Spleen (tissue), 11 donors: ENCODE measurements around the gene DLG2. TPM values are rescaled to one million over a fixed set of nuclear protein-coding genes. Genes with fewer than 3 reads are reported as not detected.

ENCODE experiments used
- DNase-seq: peaks from one replicate; pipeline ENCODE4 v3.0.0-alpha.2; 2020
- H3K27ac ChIP-seq, 8 donors: fragments of 200-600 bp; sonication (generic) in 7 of 8; 1 replicate in 4 of 8; 2 replicates in 4 of 8; pipeline versions ENCODE4 v1.5.0 to v1.8.0; 2016 to 2021; ENCODE audit warnings: inconsistent platforms in 4 of 8, mild to moderate bottlenecking in 4 of 8, moderate library complexity in 1 of 8
- H3K27me3 ChIP-seq, 7 donors: fragments of 200-600 bp; sonication (generic) in 6 of 7; replicated peaks in 1 of 7; 1 replicate in 4 of 7; 2 replicates in 3 of 7; pipeline versions ENCODE4 v1.5.0 to v1.8.0; 2016 to 2021; ENCODE audit warnings: inconsistent platforms in 3 of 7, mild to moderate bottlenecking in 1 of 7
- H3K36me3 ChIP-seq, 6 donors: fragments of 200-600 bp; sonication (generic) in 5 of 6; 1 replicate in 4 of 6; 2 replicates in 2 of 6; pipeline versions ENCODE4 v1.5.0 to v1.8.0; 2016 to 2021; ENCODE audit warnings: inconsistent platforms in 2 of 6
- H3K4me1 ChIP-seq, 6 donors: fragments of 200-600 bp; sonication (generic) in 5 of 6; 1 replicate in 3 of 6; 2 replicates in 3 of 6; pipeline versions ENCODE4 v1.5.0 to v1.8.0; 2016 to 2021; ENCODE audit warnings: inconsistent platforms in 3 of 6
- H3K4me3 ChIP-seq, 8 donors: fragments of 200-600 bp; sonication (generic) in 7 of 8; 1 replicate in 4 of 8; 2 replicates in 4 of 8; pipeline versions ENCODE4 v1.5.0 to v1.8.0; 2016 to 2021; ENCODE audit warnings: inconsistent platforms in 4 of 8, mild to moderate bottlenecking in 4 of 8, moderate library complexity in 2 of 8
- H3K9me3 ChIP-seq, 8 donors: fragments of 200-600 bp; sonication (generic) in 7 of 8; 1 replicate in 4 of 8; 2 replicates in 4 of 8; pipeline versions ENCODE4 v1.5.0 to v1.8.0; 2016 to 2021; ENCODE audit warnings: inconsistent platforms in 4 of 8
- POLR2A ChIP-seq, 3 donors: fragments of 450-650 bp; IDR thresholded peaks; one replicate each; pipeline ENCODE4 v1.5.1; 2017; ENCODE audit warnings: antibody characterized with exemption in 3 of 3, mild to moderate bottlenecking in 1 of 3
- POLR2AphosphoS5 ChIP-seq, 3 donors: sonication (generic); formaldehyde crosslinking; IDR thresholded peaks; one replicate each; pipeline ENCODE4 v1.5.1; 2017; ENCODE audit warnings: antibody characterized with exemption in 3 of 3
- WGBS, 5 donors: extraction: QIAGEN DNeasy Blood & Tissue Kit in 3 of 5; methylation state at CpG; one replicate each; pipeline versions ENCODE4 v1.1.5 to v1.1.7; 2013 to 2018; 5-methylcytosine and 5-hydroxymethylcytosine counted together
- intact Hi-C: fragments of 100-400 bp; cut with DNase I; formaldehyde crosslinking; loops from one replicate; pipeline ENCODE4 v1.15.0; 2023; ENCODE audit warnings: low total_unique reads
- polyA plus RNA-seq, 3 donors: library from polyadenylated mRNA; stranded (reverse); fragments of 200-250 nt; gene quantifications; one replicate each; pipeline ENCODE4 v1.2.1, GENCODE V29; 2013
- total RNA-seq, 7 donors: library from RNA; depleted of rRNA in 3 of 7; stranded (reverse); fragments of >200 nt in 3 of 7; fragmentation: NEBNext Ultra II Directional in 4 of 7; extraction: Animal tissue kit (Norgen Biotek cat#: 25700) in 4 of 7; gene quantifications; one replicate each; pipeline versions ENCODE4 v1.1.0 to v1.2.1, GENCODE V29; 2016 to 2021
- TF ChIP-seq, protein P1 (sequence below), 11 experiments: fragments of 200-600 bp in 7 of 11; fragments of 450-650 bp in 4 of 11; sonication (generic) in 4 of 11; IDR thresholded peaks in 8 of 11; conservative IDR thresholded peaks in 3 of 11; 1 replicate in 7 of 11; 2 replicates in 4 of 11; pipeline versions ENCODE4 v1.4.0 to v1.8.0; 2016 to 2021; ENCODE audit warnings: antibody characterized with exemption in 11 of 11, inconsistent platforms in 4 of 11, mild to moderate bottlenecking in 1 of 11
- donor health status: healthy with polysubstance abuse.
- donor health status: DM: no; HTN: no; CAD: no; lungs with moderate emphysema.
- donor health status: DM: no; HTN: no; CAD: no.
- donor health status: Bipolar disorder and iron deficiency.
- donor health status: healthy.
- donor health status: DM: no; HTN: no; CAD: no.
- donor health status: DM: yes; HTN: yes; CAD: no.

DLG2 gene
- total and polyA plus RNA-seq, 10 donors: 0.43 to 12.7 (median 7.9) TPM

DNA sequence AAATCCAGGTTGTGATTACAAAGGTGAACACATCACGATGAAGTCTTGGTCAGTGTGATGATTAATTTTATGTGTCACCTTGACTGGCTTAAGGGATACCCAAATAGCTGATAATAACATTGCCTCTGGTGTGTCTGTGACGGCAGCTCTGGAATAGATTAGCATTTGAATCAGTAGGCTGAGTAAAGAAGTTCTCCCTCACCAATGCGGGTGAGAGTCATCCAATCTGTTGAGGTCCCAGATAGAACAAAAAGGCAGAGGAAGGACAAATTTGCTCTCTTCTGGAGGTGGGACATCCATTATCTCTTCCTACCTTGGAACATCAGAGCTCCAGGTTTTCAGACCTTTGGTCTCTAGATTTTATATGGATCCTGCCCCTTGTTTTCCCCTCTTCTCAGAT lies 1484.7 kb downstream of the DLG2 start:
- no peaks in the 10 kb centered on the region for H3K9me3 ChIP-seq
- H3K4me3 ChIP-seq: no peak overlapping the region
- no peaks in the 10 kb centered on the region for H3K4me1 ChIP-seq
- DNase-seq: no peak
- intact Hi-C loops: no loop called here
- H3K36me3 ChIP-seq: no peaks in the 10 kb centered on the region
- H3K27ac ChIP-seq: no peak overlapping the region
- H3K27me3 ChIP-seq: no peaks in the 10 kb centered on the region
- TF ChIP-seq POLR2A (IDR thresholded peaks at IDR 0.05) (no peak), POLR2AphosphoS5 (IDR thresholded peaks at IDR 0.05) (no peak)
- TF ChIP-seq, protein P1, sequence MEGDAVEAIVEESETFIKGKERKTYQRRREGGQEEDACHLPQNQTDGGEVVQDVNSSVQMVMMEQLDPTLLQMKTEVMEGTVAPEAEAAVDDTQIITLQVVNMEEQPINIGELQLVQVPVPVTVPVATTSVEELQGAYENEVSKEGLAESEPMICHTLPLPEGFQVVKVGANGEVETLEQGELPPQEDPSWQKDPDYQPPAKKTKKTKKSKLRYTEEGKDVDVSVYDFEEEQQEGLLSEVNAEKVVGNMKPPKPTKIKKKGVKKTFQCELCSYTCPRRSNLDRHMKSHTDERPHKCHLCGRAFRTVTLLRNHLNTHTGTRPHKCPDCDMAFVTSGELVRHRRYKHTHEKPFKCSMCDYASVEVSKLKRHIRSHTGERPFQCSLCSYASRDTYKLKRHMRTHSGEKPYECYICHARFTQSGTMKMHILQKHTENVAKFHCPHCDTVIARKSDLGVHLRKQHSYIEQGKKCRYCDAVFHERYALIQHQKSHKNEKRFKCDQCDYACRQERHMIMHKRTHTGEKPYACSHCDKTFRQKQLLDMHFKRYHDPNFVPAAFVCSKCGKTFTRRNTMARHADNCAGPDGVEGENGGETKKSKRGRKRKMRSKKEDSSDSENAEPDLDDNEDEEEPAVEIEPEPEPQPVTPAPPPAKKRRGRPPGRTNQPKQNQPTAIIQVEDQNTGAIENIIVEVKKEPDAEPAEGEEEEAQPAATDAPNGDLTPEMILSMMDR (IDR thresholded peaks at IDR 0.05 in 8 of 11, conservative IDR thresholded peaks at IDR 0.05 in 3 of 11): no peak
- WGBS, 5 donors: 73 to 87% (median 79%) methylated on average over 3 of the region's 3 CpGs

DNA sequence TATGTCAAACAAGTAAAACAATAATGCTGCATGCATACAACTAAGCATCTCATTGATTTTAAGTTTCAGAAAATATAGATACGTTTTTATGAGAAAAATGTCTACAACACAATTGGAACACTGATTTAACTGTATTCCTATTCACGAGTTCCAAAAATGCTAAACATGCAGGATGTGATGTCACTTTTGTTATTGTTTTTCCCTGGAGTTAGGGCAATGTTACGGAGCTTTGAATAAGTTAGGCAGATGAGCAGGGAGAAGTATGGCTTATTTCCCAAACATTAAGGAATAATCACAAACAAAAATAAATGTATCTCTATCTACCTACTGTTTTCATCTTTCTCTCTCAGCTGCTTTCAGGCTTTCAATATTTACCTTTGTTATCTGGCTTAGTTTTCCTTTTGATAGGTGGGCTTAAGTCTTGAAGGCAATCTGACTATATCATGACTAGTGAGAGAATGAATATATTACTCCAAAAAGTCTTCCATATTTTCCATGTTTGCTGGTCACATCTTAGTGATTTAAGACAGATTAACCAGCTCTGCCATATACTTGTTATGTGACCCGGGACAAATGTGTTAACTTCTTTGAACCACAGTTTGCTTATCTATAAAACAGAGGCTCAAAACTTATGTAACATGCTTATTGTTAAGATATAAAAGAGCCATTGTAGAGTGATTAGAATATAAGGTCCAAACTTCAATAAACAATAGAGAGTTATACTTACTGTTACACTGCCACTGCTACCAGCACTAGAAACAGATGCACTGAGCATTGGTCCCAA lies 1486.6 kb downstream of the DLG2 start:
- no peak overlapping the region for H3K27ac ChIP-seq
- no peak for DNase-seq
- intact Hi-C loops: no loop called here
- no peaks in the 10 kb centered on the region for H3K4me1 ChIP-seq
- no peaks in the 10 kb centered on the region for H3K9me3 ChIP-seq
- no peaks in the 10 kb centered on the region for H3K36me3 ChIP-seq
- WGBS, 5 donors: 51 to 63% (median 61%) methylated on average over 4 of the region's 4 CpGs
- H3K27me3 ChIP-seq: no peaks in the 10 kb centered on the region
- no peak overlapping the region for H3K4me3 ChIP-seq
- no peak for TF ChIP-seq POLR2A (IDR thresholded peaks at IDR 0.05)
- no peak for TF ChIP-seq POLR2AphosphoS5 (IDR thresholded peaks at IDR 0.05)
- TF ChIP-seq, protein P1 (IDR thresholded peaks at IDR 0.05 in 8 of 11, conservative IDR thresholded peaks at IDR 0.05 in 3 of 11): no peak

DNA sequence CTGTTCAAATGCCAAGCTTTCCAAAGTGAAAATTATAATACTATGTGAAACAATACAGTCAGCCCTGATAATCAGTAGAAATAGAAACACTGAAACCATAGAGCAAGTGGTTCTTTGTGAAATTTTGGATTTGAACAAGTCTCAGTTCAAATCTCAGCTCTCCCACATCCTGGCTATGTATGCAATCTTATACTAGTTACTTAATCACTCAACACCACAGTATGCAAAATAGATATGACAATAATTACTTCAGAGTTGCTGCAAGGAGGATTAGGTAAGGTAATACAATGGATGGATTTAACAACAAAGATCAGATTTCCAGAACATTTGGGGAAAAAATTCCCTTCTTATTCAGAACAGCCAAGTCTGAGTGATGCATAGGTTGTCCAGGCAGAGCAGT lies 1489.2 kb downstream of the DLG2 start:
- no peak overlapping the region for H3K27ac ChIP-seq
- no peaks in the 10 kb centered on the region for H3K27me3 ChIP-seq
- no peak overlapping the region for H3K4me3 ChIP-seq
- intact Hi-C loops: no loop called here
- TF ChIP-seq POLR2AphosphoS5 (IDR thresholded peaks at IDR 0.05) (no peak), POLR2A (IDR thresholded peaks at IDR 0.05) (no peak)
- TF ChIP-seq, protein P1 (IDR thresholded peaks at IDR 0.05 in 8 of 11, conservative IDR thresholded peaks at IDR 0.05 in 3 of 11): no peak
- no peaks in the 10 kb centered on the region for H3K36me3 ChIP-seq
- no peak for DNase-seq
- no peaks in the 10 kb centered on the region for H3K9me3 ChIP-seq
- H3K4me1 ChIP-seq: no peaks in the 10 kb centered on the region

DNA sequence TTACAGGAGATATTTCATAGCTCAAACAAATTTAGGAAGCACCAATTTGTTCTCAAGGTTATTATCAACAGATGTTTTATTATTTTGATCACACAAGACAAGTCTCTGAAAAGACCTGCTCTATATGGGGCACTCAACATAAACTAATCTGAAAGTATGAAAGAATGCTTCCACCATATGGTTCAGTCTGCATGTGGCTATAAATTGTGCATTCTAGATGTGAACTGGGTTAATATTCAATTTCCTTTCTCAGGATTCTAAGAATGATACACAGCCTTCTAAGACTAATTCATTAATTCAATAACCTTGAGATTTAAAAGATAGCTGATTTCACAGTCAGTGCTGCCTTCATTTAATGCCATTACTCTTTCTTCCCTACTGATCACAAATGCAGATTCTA lies 1489.6 kb downstream of the DLG2 start:
- TF ChIP-seq POLR2A (IDR thresholded peaks at IDR 0.05) (no peak), POLR2AphosphoS5 (IDR thresholded peaks at IDR 0.05) (no peak)
- TF ChIP-seq, protein P1 (IDR thresholded peaks at IDR 0.05 in 8 of 11, conservative IDR thresholded peaks at IDR 0.05 in 3 of 11): no peak
- H3K27ac ChIP-seq: no peak overlapping the region
- H3K4me3 ChIP-seq: no peak overlapping the region
- no peak for DNase-seq
- H3K4me1 ChIP-seq: no peaks in the 10 kb centered on the region
- intact Hi-C loops: no loop called here
- no peaks in the 10 kb centered on the region for H3K9me3 ChIP-seq
- H3K36me3 ChIP-seq: no peaks in the 10 kb centered on the region
- H3K27me3 ChIP-seq: no peaks in the 10 kb centered on the region
